Neural cell (in vitro differentiated cells): ENCODE data around the gene SLC5A8. TPM values are rescaled to one million over a fixed set of nuclear protein-coding genes. Genes with fewer than 3 reads are reported as not detected.

Experiments
- H2AFZ ChIP-seq: fragments of 200-600, 300-800 bp; sonication (generic), shearing (Covaris generic); 2 replicates; pipeline ENCODE4 v1.6.0; 2014; ENCODE audit warnings: low read depth, mild to moderate bottlenecking, antibody characterized with exemption, low read length, moderate library complexity
- H3F3A ChIP-seq: fragments of 200-600 bp; shearing (Covaris generic); 2 replicates; pipeline ENCODE4 v1.6.1; 2016; ENCODE audit warnings: mild to moderate bottlenecking, moderate library complexity, mixed read lengths, antibody characterized with exemption, low read length; ENCODE audit not compliant: insufficient read depth, poor library complexity, severe bottlenecking
- H3K27ac ChIP-seq: fragments of 200-600, 300-800 bp; sonication (generic), shearing (Covaris generic); 2 replicates; pipeline ENCODE4 v1.5.1; 2014; ENCODE audit warnings: mild to moderate bottlenecking, low read length, moderate library complexity
- H3K27me3 ChIP-seq: fragments of 300-800, 200-600 bp; sonication (generic), shearing (Covaris generic); 2 replicates; pipeline ENCODE4 v1.6.0; 2014; ENCODE audit warnings: mild to moderate bottlenecking, low read depth, low read length, moderate library complexity; ENCODE audit not compliant: insufficient read depth
- H3K36me3 ChIP-seq: fragments of 300-800, 200-600 bp; sonication (generic), shearing (Covaris generic); 2 replicates; pipeline ENCODE4 v1.5.1; 2014; ENCODE audit warnings: mild to moderate bottlenecking, antibody characterized with exemption, low read length, moderate library complexity; ENCODE audit not compliant: insufficient read depth
- H3K4me2 ChIP-seq: fragments of 300-800, 200-600 bp; sonication (generic), shearing (Covaris generic); 2 replicates; pipeline ENCODE4 v1.6.0; 2014; ENCODE audit warnings: mild to moderate bottlenecking, low read length
- H3K4me3 ChIP-seq: fragments of 300-800, 200-600 bp; sonication (generic), shearing (Covaris generic); 2 replicates; pipeline ENCODE4 v1.5.1; 2014; ENCODE audit warnings: mild to moderate bottlenecking, low read length, moderate library complexity
- H3K79me2 ChIP-seq: fragments of 200-600 bp; shearing (Covaris generic); replicated peaks from 2 replicates; pipeline ENCODE4 v1.6.0; 2014; ENCODE audit warnings: mild to moderate bottlenecking, low read length, moderate library complexity; ENCODE audit not compliant: insufficient read depth
- H3K9ac ChIP-seq: fragments of 300-800, 200-600 bp; sonication (generic), shearing (Covaris generic); 2 replicates; pipeline ENCODE4 v1.6.1; 2016; ENCODE audit warnings: mild to moderate bottlenecking, low read length, mixed read lengths
- H3K9me2 ChIP-seq: fragments of 200-600 bp; shearing (Covaris generic); 2 replicates; pipeline ENCODE4 v1.6.1; 2016; ENCODE audit warnings: mild to moderate bottlenecking, low read length, mixed read lengths; ENCODE audit not compliant: insufficient read depth
- H3K9me3 ChIP-seq: fragments of 200-600, 300-800 bp; sonication (generic), shearing (Covaris generic); 2 replicates; pipeline ENCODE4 v1.6.1; 2016; ENCODE audit warnings: mild to moderate bottlenecking, mixed run types, low read length, moderate library complexity, mixed read lengths
- H4K20me1 ChIP-seq: fragments of 200-600 bp; shearing (Covaris generic); 2 replicates; pipeline ENCODE4 v1.6.1; 2016; ENCODE audit warnings: mild to moderate bottlenecking, mixed run types; ENCODE audit not compliant: insufficient read depth
- EP300 ChIP-seq: fragments of 450-650 bp; conservative IDR thresholded peaks from 2 replicates; pipeline ENCODE4 v1.6.1; 2014; ENCODE audit warnings: antibody characterized with exemption, mild to moderate bottlenecking, moderate library complexity; ENCODE audit not compliant: poor library complexity, severe bottlenecking
- EZH2 ChIP-seq: fragments of 200-600, 300-800 bp; shearing (Covaris generic), sonication (generic); IDR thresholded peaks from 2 replicates; pipeline ENCODE4 v1.6.1; 2014; ENCODE audit warnings: antibody characterized with exemption, low read length, borderline replicate concordance, mild to moderate bottlenecking; ENCODE audit not compliant: insufficient read depth, poor library complexity, severe bottlenecking
- MXI1 ChIP-seq: fragments of 450-650 bp; conservative IDR thresholded peaks from 2 replicates; pipeline ENCODE4 v1.6.1; 2014; ENCODE audit warnings: antibody characterized with exemption, mild to moderate bottlenecking; ENCODE audit not compliant: poor library complexity, severe bottlenecking
- POLR2AphosphoS5 ChIP-seq: IDR thresholded peaks from 2 replicates; pipeline ENCODE4 v1.6.1; 2012
- RAD21 ChIP-seq: fragments of 450-650 bp; conservative IDR thresholded peaks from 2 replicates; pipeline ENCODE4 v1.6.1; 2014; ENCODE audit warnings: antibody characterized with exemption, mild to moderate bottlenecking, moderate library complexity
- SMC3 ChIP-seq: fragments of 450-650 bp; conservative IDR thresholded peaks from 2 replicates; pipeline ENCODE4 v1.6.1; 2014; ENCODE audit warnings: antibody characterized with exemption, mild to moderate bottlenecking, moderate library complexity; ENCODE audit not compliant: poor library complexity
- TAF1 ChIP-seq: IDR thresholded peaks from 2 replicates; pipeline ENCODE4 v1.6.1; 2012; ENCODE audit warnings: low read depth
- polyA plus RNA-seq: library from polyadenylated mRNA; depleted of rRNA; stranded (reverse); fragments of >200 nt; gene quantifications from 2 replicates; pipeline ENCODE4 v1.2.3, GENCODE V29; 2014
- small RNA-seq, 3 experiments: library from RNA; depleted of rRNA; stranded (forward); fragments of <200 nt; gene quantifications; one replicate each; pipeline ENCODE3, GENCODE V24; 2012
- TF ChIP-seq, protein P1 (sequence below): fragments of 450-650 bp; IDR thresholded peaks from 2 replicates; pipeline ENCODE4 v1.5.1; 2014; ENCODE audit warnings: antibody characterized with exemption, mild to moderate bottlenecking, moderate library complexity; ENCODE audit not compliant: poor library complexity, severe bottlenecking
- TF ChIP-seq, protein P2 (sequence below): IDR thresholded peaks from 2 replicates; pipeline ENCODE4 v1.6.1; 2012; ENCODE audit warnings: borderline replicate concordance

SLC5A8 gene
- polyA plus RNA-seq, 1 donor from 2014 or later, result 0.12 TPM

DNA sequence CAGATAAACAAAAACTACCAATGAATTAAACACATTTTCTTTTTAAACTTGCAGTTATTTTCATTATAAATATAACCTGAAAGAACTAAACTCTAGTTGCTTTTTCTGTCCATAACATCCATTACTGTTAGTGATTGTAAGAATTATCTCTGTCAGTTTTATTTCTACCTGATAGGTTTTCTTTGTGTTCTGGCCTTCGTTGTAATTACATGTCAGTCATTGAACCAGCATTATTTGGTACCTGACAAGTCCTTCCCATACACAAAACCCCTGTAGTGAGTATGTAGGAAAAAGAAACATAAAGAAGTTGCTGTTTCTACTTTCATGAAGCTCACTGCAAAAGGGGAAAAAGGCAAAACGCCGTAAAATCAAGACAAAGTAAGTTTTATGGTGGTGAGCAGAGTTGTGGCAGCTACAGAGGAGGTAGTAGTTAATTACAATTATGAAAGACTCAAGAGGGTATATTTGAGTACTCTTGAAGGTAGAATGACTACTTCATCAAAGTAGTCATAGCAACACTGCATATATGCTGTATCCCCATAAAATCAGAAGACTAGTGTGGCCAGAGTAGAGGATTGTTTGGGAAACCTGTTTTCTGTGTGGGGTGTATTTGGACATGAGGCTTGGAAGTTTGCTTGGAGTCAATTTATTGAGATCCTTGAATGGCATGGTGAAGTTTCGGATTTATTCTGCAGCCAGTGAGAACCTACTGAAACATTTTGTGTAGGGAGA is 102.8 kb downstream of the SLC5A8 start:
- no peaks in the 10 kb centered on the region for H3F3A ChIP-seq
- H3K4me2 ChIP-seq, result no peak overlapping the region
- H3K27ac ChIP-seq, result no peak overlapping the region
- no peak overlapping the region for H3K4me3 ChIP-seq
- H3K79me2 ChIP-seq, result no peaks in the 10 kb centered on the region
- no peaks in the 10 kb centered on the region for H3K9me2 ChIP-seq
- no peaks in the 10 kb centered on the region for H3K27me3 ChIP-seq
- H3K36me3 ChIP-seq, result no peaks in the 10 kb centered on the region
- no peaks in the 10 kb centered on the region for H3K9me3 ChIP-seq
- H4K20me1 ChIP-seq, result no peaks in the 10 kb centered on the region
- H3K9ac ChIP-seq, result no peak overlapping the region
- H2AFZ ChIP-seq, result no peak overlapping the region
- TF ChIP-seq MXI1 (no peak), EP300 (peak; percentile 83), SMC3 (no peak), POLR2AphosphoS5 (peak; percentile 56), RAD21 (no peak), EZH2 (no peak), TAF1 (no peak)
- TF ChIP-seq, protein P1, sequence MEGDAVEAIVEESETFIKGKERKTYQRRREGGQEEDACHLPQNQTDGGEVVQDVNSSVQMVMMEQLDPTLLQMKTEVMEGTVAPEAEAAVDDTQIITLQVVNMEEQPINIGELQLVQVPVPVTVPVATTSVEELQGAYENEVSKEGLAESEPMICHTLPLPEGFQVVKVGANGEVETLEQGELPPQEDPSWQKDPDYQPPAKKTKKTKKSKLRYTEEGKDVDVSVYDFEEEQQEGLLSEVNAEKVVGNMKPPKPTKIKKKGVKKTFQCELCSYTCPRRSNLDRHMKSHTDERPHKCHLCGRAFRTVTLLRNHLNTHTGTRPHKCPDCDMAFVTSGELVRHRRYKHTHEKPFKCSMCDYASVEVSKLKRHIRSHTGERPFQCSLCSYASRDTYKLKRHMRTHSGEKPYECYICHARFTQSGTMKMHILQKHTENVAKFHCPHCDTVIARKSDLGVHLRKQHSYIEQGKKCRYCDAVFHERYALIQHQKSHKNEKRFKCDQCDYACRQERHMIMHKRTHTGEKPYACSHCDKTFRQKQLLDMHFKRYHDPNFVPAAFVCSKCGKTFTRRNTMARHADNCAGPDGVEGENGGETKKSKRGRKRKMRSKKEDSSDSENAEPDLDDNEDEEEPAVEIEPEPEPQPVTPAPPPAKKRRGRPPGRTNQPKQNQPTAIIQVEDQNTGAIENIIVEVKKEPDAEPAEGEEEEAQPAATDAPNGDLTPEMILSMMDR, result no peak
- TF ChIP-seq, protein P2, sequence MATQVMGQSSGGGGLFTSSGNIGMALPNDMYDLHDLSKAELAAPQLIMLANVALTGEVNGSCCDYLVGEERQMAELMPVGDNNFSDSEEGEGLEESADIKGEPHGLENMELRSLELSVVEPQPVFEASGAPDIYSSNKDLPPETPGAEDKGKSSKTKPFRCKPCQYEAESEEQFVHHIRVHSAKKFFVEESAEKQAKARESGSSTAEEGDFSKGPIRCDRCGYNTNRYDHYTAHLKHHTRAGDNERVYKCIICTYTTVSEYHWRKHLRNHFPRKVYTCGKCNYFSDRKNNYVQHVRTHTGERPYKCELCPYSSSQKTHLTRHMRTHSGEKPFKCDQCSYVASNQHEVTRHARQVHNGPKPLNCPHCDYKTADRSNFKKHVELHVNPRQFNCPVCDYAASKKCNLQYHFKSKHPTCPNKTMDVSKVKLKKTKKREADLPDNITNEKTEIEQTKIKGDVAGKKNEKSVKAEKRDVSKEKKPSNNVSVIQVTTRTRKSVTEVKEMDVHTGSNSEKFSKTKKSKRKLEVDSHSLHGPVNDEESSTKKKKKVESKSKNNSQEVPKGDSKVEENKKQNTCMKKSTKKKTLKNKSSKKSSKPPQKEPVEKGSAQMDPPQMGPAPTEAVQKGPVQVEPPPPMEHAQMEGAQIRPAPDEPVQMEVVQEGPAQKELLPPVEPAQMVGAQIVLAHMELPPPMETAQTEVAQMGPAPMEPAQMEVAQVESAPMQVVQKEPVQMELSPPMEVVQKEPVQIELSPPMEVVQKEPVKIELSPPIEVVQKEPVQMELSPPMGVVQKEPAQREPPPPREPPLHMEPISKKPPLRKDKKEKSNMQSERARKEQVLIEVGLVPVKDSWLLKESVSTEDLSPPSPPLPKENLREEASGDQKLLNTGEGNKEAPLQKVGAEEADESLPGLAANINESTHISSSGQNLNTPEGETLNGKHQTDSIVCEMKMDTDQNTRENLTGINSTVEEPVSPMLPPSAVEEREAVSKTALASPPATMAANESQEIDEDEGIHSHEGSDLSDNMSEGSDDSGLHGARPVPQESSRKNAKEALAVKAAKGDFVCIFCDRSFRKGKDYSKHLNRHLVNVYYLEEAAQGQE, result no peak

Small RNA genes lying within 50 kb of the gene (small RNA-seq; reads per million reads assigned to genes)
- gene RNU6-768P, result 0 reads per million in 3 experiments

Other genes starting within 250 kb of the SLC5A8 start
- 2.6 and 3.0 TPM in 2 replicates for gene UTP20, start 69.9 kb upstream of the SLC5A8 start, polyA plus RNA-seq
- gene ARL1, start 197.5 kb upstream of the SLC5A8 start, polyA plus RNA-seq, result 32.3 and 33.0 TPM in 2 replicates